Tibial nerve (tissue), 4 donors: ENCODE measurements around the gene ZNF423. TPM values are rescaled to one million over a fixed set of nuclear protein-coding genes. Genes with fewer than 3 reads are reported as not detected.

Source experiments
- DNase-seq, 2 donors: peaks; one replicate each; pipeline ENCODE4 v3.0.0-alpha.2; 2019; ENCODE audit warnings: low spot score in 2 of 2
- H3K27ac ChIP-seq, 4 donors: fragments of 200-600 bp; sonication (generic) in 3 of 4; one replicate each; pipeline ENCODE4 v1.5.1; 2017 to 2019; ENCODE audit warnings: mild to moderate bottlenecking in 1 of 4
- H3K27me3 ChIP-seq, 2 donors: fragments of 200-600 bp; sonication (generic) in 1 of 2; one replicate each; pipeline versions ENCODE4 v1.5.1 to v1.6.0; 2017 to 2019
- H3K36me3 ChIP-seq, 3 donors: fragments of 200-600 bp; sonication (generic); one replicate each; pipeline ENCODE4 v1.5.1; 2018 to 2019
- H3K4me1 ChIP-seq, 4 donors: fragments of 200-600 bp; sonication (generic) in 3 of 4; one replicate each; pipeline ENCODE4 v1.5.1; 2017 to 2019
- H3K4me3 ChIP-seq, 4 donors: fragments of 200-600 bp; sonication (generic) in 3 of 4; one replicate each; pipeline ENCODE4 v1.5.1; 2017 to 2019; ENCODE audit warnings: mild to moderate bottlenecking in 1 of 4, moderate library complexity in 1 of 4
- H3K9me3 ChIP-seq, 4 donors: fragments of 200-600 bp; sonication (generic) in 3 of 4; one replicate each; pipeline ENCODE4 v1.5.1; 2017 to 2019
- EP300 ChIP-seq, 2 donors: sonication (generic); formaldehyde crosslinking; IDR thresholded peaks; one replicate each; pipeline ENCODE4 v1.6.1; 2017; ENCODE audit warnings: antibody characterized with exemption in 2 of 2, mild to moderate bottlenecking in 1 of 2
- POLR2A ChIP-seq, 2 donors: fragments of 450-650 bp; IDR thresholded peaks; one replicate each; pipeline ENCODE4 v1.6.1; 2017; ENCODE audit warnings: antibody characterized with exemption in 2 of 2, mild to moderate bottlenecking in 2 of 2, moderate library complexity in 2 of 2
- WGBS, 2 donors: methylation state at CpG; one replicate each; pipeline ENCODE4 v1.1.5; 2018; 5-methylcytosine and 5-hydroxymethylcytosine counted together
- total RNA-seq, 4 donors: library from RNA; depleted of rRNA; stranded (reverse); fragments of >200 nt; gene quantifications; one replicate each; pipeline ENCODE4 v1.1.0, GENCODE V29; 2016
- TF ChIP-seq, protein P1 (sequence below), 5 experiments: fragments of 200-600 bp in 3 of 5; fragments of 450-650 bp in 2 of 5; sonication (generic) in 3 of 5; IDR thresholded peaks; one replicate each; pipeline ENCODE4 v1.5.1; 2016 to 2019; ENCODE audit warnings: antibody characterized with exemption in 5 of 5, mild to moderate bottlenecking in 3 of 5, moderate library complexity in 2 of 5

The ZNF423 gene
- total RNA-seq, 4 donors from 2014 or later, result 15.9 to 20.5 (median 18.5) TPM

GRCh38 chr16:49622084-49622390 is 233.9 kb downstream of the ZNF423 start:
- DNase-seq, result no peak
- WGBS, 2 donors, result 86 to 96% methylated on average over 4 of the region's 4 CpGs
- Histone ChIP-seq H3K9me3 (no peaks in the 10 kb centered on the region), H3K27ac (no peak overlapping the region), H3K27me3 (no peaks in the 10 kb centered on the region), H3K4me3 (no peak overlapping the region), H3K4me1 (peaks cover 0 to 27% (median 8%) of the 10 kb centered on the region in 4 donors), H3K36me3 (peaks cover 0 to 5% (median 0%) of the 10 kb centered on the region in 3 donors)
- no peak for TF ChIP-seq EP300 (IDR thresholded peaks at IDR 0.05)
- TF ChIP-seq, protein P1, sequence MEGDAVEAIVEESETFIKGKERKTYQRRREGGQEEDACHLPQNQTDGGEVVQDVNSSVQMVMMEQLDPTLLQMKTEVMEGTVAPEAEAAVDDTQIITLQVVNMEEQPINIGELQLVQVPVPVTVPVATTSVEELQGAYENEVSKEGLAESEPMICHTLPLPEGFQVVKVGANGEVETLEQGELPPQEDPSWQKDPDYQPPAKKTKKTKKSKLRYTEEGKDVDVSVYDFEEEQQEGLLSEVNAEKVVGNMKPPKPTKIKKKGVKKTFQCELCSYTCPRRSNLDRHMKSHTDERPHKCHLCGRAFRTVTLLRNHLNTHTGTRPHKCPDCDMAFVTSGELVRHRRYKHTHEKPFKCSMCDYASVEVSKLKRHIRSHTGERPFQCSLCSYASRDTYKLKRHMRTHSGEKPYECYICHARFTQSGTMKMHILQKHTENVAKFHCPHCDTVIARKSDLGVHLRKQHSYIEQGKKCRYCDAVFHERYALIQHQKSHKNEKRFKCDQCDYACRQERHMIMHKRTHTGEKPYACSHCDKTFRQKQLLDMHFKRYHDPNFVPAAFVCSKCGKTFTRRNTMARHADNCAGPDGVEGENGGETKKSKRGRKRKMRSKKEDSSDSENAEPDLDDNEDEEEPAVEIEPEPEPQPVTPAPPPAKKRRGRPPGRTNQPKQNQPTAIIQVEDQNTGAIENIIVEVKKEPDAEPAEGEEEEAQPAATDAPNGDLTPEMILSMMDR (IDR thresholded peaks at IDR 0.05), result no peak
- TF ChIP-seq POLR2A (IDR thresholded peaks at IDR 0.05), result no peak

DNA sequence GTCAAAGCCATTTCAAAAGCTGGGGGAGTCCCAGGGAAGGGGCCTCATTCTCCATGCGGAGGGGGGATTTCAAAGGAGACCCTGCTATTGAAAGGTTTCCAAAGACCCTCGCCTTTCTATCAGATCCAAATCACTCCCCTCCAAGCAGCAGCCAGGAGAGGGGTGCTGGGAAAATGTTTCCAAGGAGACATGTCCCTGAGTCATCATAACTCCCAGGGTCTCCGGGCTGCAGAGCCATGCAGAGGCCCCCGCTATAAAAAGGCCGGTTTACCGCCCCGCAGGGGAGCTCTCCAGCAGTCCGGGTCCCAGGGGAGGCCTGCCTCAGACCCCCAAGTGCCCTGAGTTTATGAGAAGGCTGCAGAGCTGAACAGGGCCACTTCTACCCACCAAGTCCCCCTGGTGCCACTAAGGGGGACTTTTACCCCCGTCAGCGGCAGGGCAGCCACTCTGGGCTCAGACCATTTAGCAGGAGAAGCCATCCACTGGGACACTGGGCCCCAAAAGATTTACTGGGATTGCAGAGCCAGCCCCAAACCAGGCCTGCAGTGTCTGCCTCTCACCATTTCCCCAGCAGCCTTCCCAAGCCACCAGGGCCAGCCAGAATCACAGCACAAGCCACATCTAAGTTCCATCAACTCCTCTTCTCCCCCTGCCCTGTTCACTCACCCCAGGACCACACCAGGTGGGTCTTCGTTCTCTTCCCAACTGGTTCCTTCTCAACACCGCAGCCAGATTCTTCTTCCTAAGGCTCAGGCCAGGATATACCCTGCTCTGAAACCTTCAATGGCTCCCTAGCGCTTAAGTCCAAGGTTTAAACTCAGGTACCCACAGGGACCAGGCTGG is 234.4 kb downstream of the ZNF423 start:
- no peak overlapping the region for H3K4me3 ChIP-seq
- H3K27me3 ChIP-seq, result no peaks in the 10 kb centered on the region
- H3K27ac ChIP-seq, result peak overlapping the region in 2 of 4 donors; percentile 55 to 72
- peaks cover 0 to 5% (median 0%) of the 10 kb centered on the region in 3 donors for H3K36me3 ChIP-seq
- H3K4me1 ChIP-seq, result peaks cover 0 to 27% (median 8%) of the 10 kb centered on the region in 4 donors
- 71 to 78% methylated on average over 6 to 12 of the region's 13 CpGs for WGBS, 2 donors
- H3K9me3 ChIP-seq, result no peaks in the 10 kb centered on the region
- TF ChIP-seq EP300 (IDR thresholded peaks at IDR 0.05) (no peak), POLR2A (IDR thresholded peaks at IDR 0.05) (no peak)
- TF ChIP-seq, protein P1 (IDR thresholded peaks at IDR 0.05), result no peak
- DNase-seq, result no peak

DNA sequence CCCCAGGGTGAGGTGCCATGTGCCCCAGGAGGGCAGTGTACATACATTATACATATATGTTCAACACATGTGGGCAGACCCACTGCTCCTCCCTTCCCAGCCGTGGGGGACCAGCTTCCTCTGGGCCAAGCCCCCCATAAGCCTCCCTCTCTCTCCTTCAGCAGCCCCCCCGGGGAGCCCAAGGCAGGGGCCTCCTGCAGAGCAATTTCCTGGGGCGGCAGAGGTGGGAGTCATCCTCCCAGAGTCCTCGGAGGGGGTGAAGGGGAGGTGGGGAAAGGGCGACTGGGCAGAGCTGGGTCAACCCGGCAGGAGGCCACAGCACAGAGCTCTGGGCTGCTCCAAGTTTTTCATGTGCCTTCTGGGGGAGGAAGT is 235.1 kb downstream of the ZNF423 start:
- H3K36me3 ChIP-seq, result peaks cover 0 to 5% (median 0%) of the 10 kb centered on the region in 3 donors
- H3K4me3 ChIP-seq, result no peak overlapping the region
- TF ChIP-seq, protein P1 (IDR thresholded peaks at IDR 0.05), result no peak
- TF ChIP-seq EP300 (IDR thresholded peaks at IDR 0.05) (no peak), POLR2A (IDR thresholded peaks at IDR 0.05) (no peak)
- no peaks in the 10 kb centered on the region for H3K27me3 ChIP-seq
- WGBS, 2 donors, result 42 to 44% methylated on average over 4 to 6 of the region's 6 CpGs
- H3K27ac ChIP-seq, result peak overlapping the region; percentile 15 to 72 (median 56)
- no peaks in the 10 kb centered on the region for H3K9me3 ChIP-seq
- no peak for DNase-seq
- H3K4me1 ChIP-seq, result peaks cover 0 to 27% (median 8%) of the 10 kb centered on the region in 4 donors

DNA sequence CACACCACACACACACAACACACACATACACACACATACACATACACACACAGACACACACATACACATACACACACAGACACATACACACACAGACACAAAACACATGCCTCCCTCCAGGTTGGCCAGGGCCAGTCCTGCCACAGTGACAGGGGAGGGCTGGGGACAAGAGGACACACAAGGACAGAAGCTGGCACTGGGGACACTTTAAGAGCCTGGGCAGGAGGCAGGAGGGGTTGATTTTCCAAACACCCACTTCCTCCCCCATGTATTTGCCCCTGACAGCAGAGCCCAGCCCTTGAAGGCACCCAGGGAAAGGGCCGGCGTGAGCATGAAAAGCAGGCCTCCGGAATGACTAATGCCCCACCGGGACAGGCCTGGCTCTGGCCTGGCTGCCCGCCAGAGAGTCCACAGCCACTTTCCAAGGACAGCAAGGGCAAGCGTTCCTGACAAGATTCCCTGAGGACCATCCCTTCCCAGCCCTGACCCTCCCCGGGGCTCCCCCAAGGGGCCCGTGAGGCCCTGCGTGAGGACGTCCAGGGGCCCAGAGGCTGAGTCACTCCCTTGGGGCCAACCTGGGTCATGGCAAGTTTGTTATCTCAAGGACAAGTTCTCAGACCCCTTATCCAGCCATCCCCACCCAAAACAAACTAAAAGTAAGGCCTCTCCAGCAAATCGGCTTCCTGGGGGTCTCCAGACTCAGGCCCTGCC is 235.6 kb downstream of the ZNF423 start:
- H3K27ac ChIP-seq, result peak overlapping the region; percentile 15 to 72 (median 56)
- no peak overlapping the region for H3K4me3 ChIP-seq
- peaks cover 0 to 3% (median 0%) of the 10 kb centered on the region in 3 donors for H3K36me3 ChIP-seq
- WGBS, 2 donors, result 31 to 37% methylated on average over 11 of the region's 11 CpGs
- H3K27me3 ChIP-seq, result no peaks in the 10 kb centered on the region
- DNase-seq, result peak; percentile 55 to 56
- TF ChIP-seq POLR2A (IDR thresholded peaks at IDR 0.05), result no peak
- TF ChIP-seq, protein P1 (IDR thresholded peaks at IDR 0.05), result no peak
- peak in 1 of 2 donors; percentile 41 for TF ChIP-seq EP300 (IDR thresholded peaks at IDR 0.05)
- H3K4me1 ChIP-seq, result peaks cover 0 to 27% (median 8%) of the 10 kb centered on the region in 4 donors
- H3K9me3 ChIP-seq, result no peaks in the 10 kb centered on the region

GRCh38 chr16:49619811-49620157 is 236.1 kb downstream of the ZNF423 start:
- H3K36me3 ChIP-seq, result no peaks in the 10 kb centered on the region
- TF ChIP-seq, protein P1 (IDR thresholded peaks at IDR 0.05), result no peak
- TF ChIP-seq POLR2A (IDR thresholded peaks at IDR 0.05) (no peak), EP300 (IDR thresholded peaks at IDR 0.05) (no peak)
- WGBS, 2 donors, result 72 to 73% methylated on average over 2 of the region's 2 CpGs
- H3K4me1 ChIP-seq, result peaks cover 0 to 27% (median 8%) of the 10 kb centered on the region in 4 donors
- no peaks in the 10 kb centered on the region for H3K9me3 ChIP-seq
- no peak for DNase-seq
- no peak overlapping the region for H3K4me3 ChIP-seq
- peak overlapping the region in 1 of 4 donors; percentile 72 for H3K27ac ChIP-seq
- H3K27me3 ChIP-seq, result no peaks in the 10 kb centered on the region
